Activated CD4-positive, alpha-beta T cell treated with anti-CD3 and anti-CD28 coated beads, Interleukin-2, Interleukin-6, amounts not matched to agents 100 ng/mL and 50 ng/mL, durations not matched to agents 16 hours and 8 hours (primary cell): ENCODE results near the gene ETFA.

ENCODE experiments used
- DNase-seq: peaks from one replicate; pipeline ENCODE4 v3.0.0-alpha.2; 2020

The ETFA gene

GRCh38 chr15:76169018-76169417 lies 142.3 kb downstream of the ETFA start:
- peak; percentile 42 for DNase-seq

DNA sequence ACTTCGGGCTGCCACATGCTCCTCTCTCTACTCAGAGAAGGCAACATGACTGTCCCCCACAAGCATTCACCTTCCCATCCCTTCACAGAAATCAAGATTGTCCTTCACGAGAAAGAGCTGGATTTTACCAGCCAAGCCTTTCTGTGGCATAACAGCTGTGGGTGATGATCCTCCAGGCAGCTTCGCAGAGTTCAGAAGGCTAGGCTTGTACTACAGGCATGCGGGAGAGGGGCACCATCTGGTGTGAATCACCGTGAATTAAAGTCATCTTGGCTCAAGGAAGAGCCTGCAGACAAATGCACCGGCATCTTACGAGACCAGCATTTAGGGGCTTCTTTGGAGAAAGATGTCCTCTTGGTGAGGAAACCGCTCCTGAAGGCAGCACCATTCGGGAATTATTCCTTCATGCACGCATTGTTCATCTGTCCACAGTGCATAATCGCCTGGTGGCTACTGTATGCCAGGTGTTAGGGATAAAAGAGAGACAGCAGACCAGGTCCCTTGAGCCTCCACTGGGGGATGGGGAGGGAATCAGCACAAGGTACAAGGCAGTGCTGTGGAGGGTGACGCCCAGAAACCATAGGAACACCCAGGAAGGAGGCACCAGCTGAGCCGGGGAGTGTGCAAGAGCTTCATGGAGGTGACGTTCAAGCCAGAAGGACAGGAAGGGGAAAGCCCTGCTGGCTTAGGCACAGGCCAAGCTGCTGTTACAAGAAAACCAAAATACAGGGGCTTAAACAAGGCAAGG lies 142.9 kb downstream of the ETFA start:
- DNase-seq: no peak

DNA sequence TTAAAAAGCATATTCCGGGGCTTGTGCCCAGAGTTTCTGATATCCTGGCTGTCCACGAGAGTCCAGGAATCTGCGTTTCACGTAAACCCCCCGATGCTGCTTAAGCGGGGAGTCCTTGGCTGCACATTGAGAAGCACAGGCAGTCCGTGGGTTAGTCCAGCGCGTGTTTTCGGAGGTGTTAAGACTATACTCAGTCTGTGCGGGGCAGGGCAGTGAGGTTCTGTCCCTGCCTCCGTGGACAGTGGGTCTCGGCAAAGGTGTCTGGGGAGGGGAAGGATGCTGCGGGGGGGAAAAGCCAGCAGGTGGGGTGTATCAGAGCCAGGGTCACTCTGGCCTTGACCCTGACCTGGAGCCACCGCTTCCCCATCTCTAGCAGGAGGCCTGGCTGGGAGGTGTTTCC lies 145.3 kb downstream of the ETFA start:
- DNase-seq: no peak
